Ishikawa (cell line): Measurements from ENCODE around the gene TMEM183A.

Experiments used
- EP300 ChIP-seq: IDR thresholded peaks from 2 replicates; pipeline ENCODE4 v1.6.1; 2012; ENCODE audit warnings: borderline replicate concordance
- MAX ChIP-seq: IDR thresholded peaks from 2 replicates; pipeline ENCODE4 v1.6.1; 2012
- RAD21 ChIP-seq: IDR thresholded peaks from 2 replicates; pipeline ENCODE4 v1.6.1; 2012; ENCODE audit warnings: low read depth
- TAF1 ChIP-seq: IDR thresholded peaks from 2 replicates; pipeline ENCODE4 v1.6.1; 2012; ENCODE audit warnings: low read depth, mild to moderate bottlenecking
- TCF12 ChIP-seq: IDR thresholded peaks from 2 replicates; pipeline ENCODE4 v1.6.1; 2012; ENCODE audit warnings: low read depth
- TEAD4 ChIP-seq: IDR thresholded peaks from 2 replicates; pipeline ENCODE4 v1.6.1; 2012
- YY1 ChIP-seq: IDR thresholded peaks from 2 replicates; pipeline ENCODE4 v1.6.1; 2012; ENCODE audit warnings: low read depth
- TF ChIP-seq, protein P1 (sequence below): IDR thresholded peaks from 2 replicates; pipeline ENCODE4 v1.6.1; 2012; ENCODE audit warnings: low read depth, mild to moderate bottlenecking

GRCh38 chr1:202966006-202966898, 40.9 kb upstream of the TMEM183A start:
- no peak for TF ChIP-seq YY1
- TF ChIP-seq MAX, result no peak
- TF ChIP-seq EP300, result no peak
- TF ChIP-seq, protein P1, sequence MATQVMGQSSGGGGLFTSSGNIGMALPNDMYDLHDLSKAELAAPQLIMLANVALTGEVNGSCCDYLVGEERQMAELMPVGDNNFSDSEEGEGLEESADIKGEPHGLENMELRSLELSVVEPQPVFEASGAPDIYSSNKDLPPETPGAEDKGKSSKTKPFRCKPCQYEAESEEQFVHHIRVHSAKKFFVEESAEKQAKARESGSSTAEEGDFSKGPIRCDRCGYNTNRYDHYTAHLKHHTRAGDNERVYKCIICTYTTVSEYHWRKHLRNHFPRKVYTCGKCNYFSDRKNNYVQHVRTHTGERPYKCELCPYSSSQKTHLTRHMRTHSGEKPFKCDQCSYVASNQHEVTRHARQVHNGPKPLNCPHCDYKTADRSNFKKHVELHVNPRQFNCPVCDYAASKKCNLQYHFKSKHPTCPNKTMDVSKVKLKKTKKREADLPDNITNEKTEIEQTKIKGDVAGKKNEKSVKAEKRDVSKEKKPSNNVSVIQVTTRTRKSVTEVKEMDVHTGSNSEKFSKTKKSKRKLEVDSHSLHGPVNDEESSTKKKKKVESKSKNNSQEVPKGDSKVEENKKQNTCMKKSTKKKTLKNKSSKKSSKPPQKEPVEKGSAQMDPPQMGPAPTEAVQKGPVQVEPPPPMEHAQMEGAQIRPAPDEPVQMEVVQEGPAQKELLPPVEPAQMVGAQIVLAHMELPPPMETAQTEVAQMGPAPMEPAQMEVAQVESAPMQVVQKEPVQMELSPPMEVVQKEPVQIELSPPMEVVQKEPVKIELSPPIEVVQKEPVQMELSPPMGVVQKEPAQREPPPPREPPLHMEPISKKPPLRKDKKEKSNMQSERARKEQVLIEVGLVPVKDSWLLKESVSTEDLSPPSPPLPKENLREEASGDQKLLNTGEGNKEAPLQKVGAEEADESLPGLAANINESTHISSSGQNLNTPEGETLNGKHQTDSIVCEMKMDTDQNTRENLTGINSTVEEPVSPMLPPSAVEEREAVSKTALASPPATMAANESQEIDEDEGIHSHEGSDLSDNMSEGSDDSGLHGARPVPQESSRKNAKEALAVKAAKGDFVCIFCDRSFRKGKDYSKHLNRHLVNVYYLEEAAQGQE, result no peak
- no peak for TF ChIP-seq TEAD4
- TF ChIP-seq TCF12, result no peak
- no peak for TF ChIP-seq TAF1
- TF ChIP-seq RAD21, result no peak
